Putamen (tissue), 1 donor: ENCODE results near the gene NOC4L.

ENCODE experiments used
- DNase-seq: peaks from one replicate; pipeline ENCODE4 v3.0.0-alpha.2; 2016; ENCODE audit warnings: low spot score

NOC4L gene

GRCh38 chr12:132197581-132198354, 53.5 kb downstream of the NOC4L start:
- DNase-seq = no peak

DNA sequence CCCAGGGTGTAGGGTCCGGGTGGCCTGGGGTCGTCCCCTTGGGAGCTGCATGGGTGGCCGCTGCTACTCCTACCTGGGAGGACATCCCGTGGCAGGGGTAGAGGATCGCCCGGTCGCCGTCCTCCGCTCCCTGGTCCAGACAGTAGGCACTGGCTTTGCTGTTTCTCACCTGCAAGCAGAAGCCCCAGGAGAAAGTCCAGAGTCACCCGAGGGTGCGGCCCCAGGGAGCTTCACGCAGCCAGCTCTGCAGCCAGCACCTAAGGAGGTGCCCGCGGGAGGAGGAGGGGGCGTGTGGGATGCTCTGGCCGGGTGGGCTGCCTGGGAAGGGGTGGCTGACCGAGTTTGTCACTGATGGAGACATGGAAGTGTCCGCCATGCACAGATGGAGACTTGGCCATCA, 54.8 kb downstream of the NOC4L start:
- DNase-seq = no peak

- no peak for DNase-seq
Observed at GRCh38 chr12:132199526-132200319, 55.5 kb downstream of the NOC4L start.

- no peak for DNase-seq
Observed at GRCh38 chr12:132200800-132201199, 56.5 kb downstream of the NOC4L start.

- no peak for DNase-seq
Observed at GRCh38 chr12:132201391-132202120, 57.3 kb downstream of the NOC4L start.
